Measurements from ENCODE around the gene GARIN5B. TPM values are rescaled to one million over a fixed set of nuclear protein-coding genes. Genes with fewer than 3 reads are reported as not detected.
"Not testable (repeated sequence)": the region's sequence is repeated elsewhere in the genome, so short reads cannot be mapped to it uniquely, and the experiment has no call there.

Gene GARIN5B
- polyA plus RNA-seq, 1 of the 3 experiments (the other 2 are of a cell fraction): not detected

DNA sequence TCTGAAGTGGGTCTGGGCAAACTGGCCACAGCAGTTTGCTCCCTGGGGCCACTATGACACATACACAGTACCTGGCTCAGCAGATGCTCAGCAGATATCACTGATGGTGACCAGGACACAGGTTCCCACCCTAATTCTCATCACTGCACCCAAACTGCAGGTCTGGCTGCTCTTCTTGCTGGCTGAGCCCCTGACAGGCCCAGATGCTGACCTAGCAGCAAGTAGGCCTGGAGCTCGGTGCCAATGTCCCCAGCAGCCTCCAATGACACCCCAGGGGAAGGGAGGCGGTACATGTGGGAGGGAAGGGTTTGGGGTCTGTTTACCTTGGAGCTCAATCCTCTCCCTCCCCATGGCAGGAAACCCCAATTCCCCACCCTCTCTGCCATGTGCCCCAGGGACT, 39.4 kb upstream of the GARIN5B start (continued):
- TF ChIP-seq TEAD4 (IDR thresholded peaks at IDR 0.05; ENCODE audit: borderline replicate concordance, insufficient read depth) (no peak), NFIC (IDR thresholded peaks at IDR 0.05; ENCODE audit: borderline replicate concordance) (no peak), NRF1 (IDR thresholded peaks at IDR 0.05; ENCODE audit: low read depth, low read length) (no peak)

DNA sequence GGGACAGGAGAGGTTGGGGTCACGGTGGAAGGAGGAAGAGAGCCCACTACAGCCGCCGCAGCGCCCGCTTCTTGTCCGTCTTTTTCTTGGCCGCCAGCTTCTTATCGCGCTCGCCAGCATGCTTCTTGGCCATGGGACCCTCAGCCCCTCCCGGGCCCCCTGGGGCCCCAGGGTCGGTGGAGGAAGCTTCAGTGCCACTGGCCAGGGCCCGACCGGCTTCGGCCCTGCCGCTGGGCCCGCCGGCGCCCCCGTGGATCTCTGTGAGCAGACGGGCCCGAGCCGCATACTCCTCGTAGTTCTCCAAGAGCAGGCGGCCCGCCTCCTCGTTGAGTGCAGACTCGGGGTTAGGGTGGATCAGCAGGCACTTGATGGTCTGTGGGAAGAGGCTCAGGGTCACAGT, 38.3 kb upstream of the GARIN5B start:
- H2AFZ ChIP-seq (ENCODE audit: low read depth); H3K4me3 ChIP-seq (ENCODE audit: low read depth in 2 of 2, low read length in 1 of 2); H3K27me3 ChIP-seq (ENCODE audit: insufficient read depth); DNase-seq; H3K9me3 ChIP-seq; H3K9ac ChIP-seq; H3K4me2 ChIP-seq; H3K9me2 ChIP-seq; CTCF ChIA-PET; H3K27ac ChIP-seq (ENCODE audit: low read depth in 2 of 2, low read length in 1 of 2): not testable (repeated sequence)
- H4K20me1 ChIP-seq (ENCODE audit: insufficient read depth): peaks cover 58% of the 10 kb centered on the region
- peaks cover 45% of the 10 kb centered on the region for H3F3A ChIP-seq (replicated peaks; ENCODE audit: insufficient read depth)
- peaks cover 31 to 36% of the 10 kb centered on the region in 2 experiments for H3K36me3 ChIP-seq (replicated peaks in 1 of 2; ENCODE audit: control insufficient read depth in 1 of 2, insufficient read depth in 2 of 2, low read length in 1 of 2)
- 93% methylated on average over 11 of the region's 28 CpGs for WGBS (ENCODE audit: low lambda C conversion rate)
- H3K4me1 ChIP-seq (ENCODE audit: control insufficient read depth in 1 of 2, insufficient read depth in 2 of 2, low read depth in 1 of 2, low read length in 1 of 2): peaks cover 12 to 18% of the 10 kb centered on the region in 2 experiments; a peak in 3 of 4 replicates
- peaks cover 45% of the 10 kb centered on the region for H3K79me2 ChIP-seq (ENCODE audit: insufficient read depth)
- POLR2A ChIA-PET: interaction anchor here (1.0 to 2.8 kb wide), 2 partner anchors 8 to 10 kb away, joined by 4 to 8 read pairs; no protein-coding TSS in a partner anchor

DNA sequence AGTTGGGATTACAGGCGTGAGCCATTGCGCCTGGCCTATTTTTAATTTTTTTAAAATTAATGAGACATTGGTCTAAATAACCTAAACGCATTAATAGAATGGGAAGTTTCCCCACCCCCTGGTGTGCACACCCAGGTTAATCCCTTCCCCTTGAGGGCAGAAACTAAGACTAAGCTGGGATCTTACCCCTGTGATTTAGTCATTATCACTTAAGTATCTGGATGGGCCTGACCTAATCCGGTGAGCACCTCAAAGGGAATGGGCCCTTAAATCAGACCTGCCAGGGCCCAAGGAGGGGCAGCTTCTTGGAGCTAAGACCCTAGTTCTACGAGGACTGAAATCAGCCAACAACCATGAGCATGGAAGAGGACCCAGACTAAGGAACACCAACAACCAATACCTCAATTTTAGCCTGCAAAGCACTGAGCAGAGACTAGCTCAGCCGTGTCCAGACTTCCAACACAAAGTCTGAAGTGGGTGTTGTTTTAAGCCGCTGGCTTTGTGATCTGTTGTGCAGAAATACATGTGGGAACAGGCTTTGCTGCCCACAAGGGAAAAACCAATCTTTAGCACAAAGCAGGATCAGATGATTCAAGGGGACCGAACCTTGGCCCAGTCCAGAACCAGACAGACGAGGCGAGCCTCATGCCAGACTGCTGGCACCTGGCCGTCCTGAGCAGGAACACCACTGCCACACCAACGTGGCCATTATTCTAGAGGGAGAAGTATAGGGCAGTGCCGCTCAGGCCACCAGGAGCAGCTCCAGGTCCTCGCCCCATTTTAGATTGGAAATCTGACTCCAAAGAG, 37.4 kb upstream of the GARIN5B start:
- H3K36me3 ChIP-seq (replicated peaks in 1 of 2; ENCODE audit: control insufficient read depth in 1 of 2, insufficient read depth in 2 of 2, low read length in 1 of 2): peaks cover 26 to 30% of the 10 kb centered on the region in 2 experiments
- H3K9ac ChIP-seq: no peak overlapping the region
- DNase-seq: no peak
- peaks cover 9 to 12% of the 10 kb centered on the region in 2 experiments; a peak in 2 of 4 replicates for H3K4me1 ChIP-seq (ENCODE audit: control insufficient read depth in 1 of 2, insufficient read depth in 2 of 2, low read depth in 1 of 2, low read length in 1 of 2)
- POLR2A ChIA-PET: interaction anchor here (1.0 to 2.8 kb wide), 5 partner anchors 7 to 41 kb away, joined by 3 to 10 read pairs (median 8); partner anchors contain the start of gene UBE2S
- no peak overlapping the region for H2AFZ ChIP-seq (ENCODE audit: low read depth)
- CTCF ChIA-PET: interaction anchor here (1.4 to 2.2 kb wide), 3 partner anchors 12 to 109 kb away, joined by 4 to 5 read pairs (median 5); no protein-coding TSS in a partner anchor
- H3K4me2 ChIP-seq: no peak overlapping the region
- H3K27ac ChIP-seq (ENCODE audit: low read depth in 2 of 2, low read length in 1 of 2): no peak overlapping the region; a peak in 1 of 4 replicates
- H3K9me2 ChIP-seq: no peaks in the 10 kb centered on the region
- no peaks in the 10 kb centered on the region for H3K27me3 ChIP-seq (ENCODE audit: insufficient read depth)
- H4K20me1 ChIP-seq (ENCODE audit: insufficient read depth): peaks cover 49% of the 10 kb centered on the region
- no peak overlapping the region for H3K4me3 ChIP-seq (ENCODE audit: low read depth in 2 of 2, low read length in 1 of 2)
- TF ChIP-seq RAD21 (IDR thresholded peaks at IDR 0.05; ENCODE audit: low read length) (no peak), GATA2 (CRISPR knock-in tag; IDR thresholded peaks at IDR 0.05) (no peak), POLR2AphosphoS5 (IDR thresholded peaks at IDR 0.05; ENCODE audit: low read depth, low read length) (no peak), TEAD4 (IDR thresholded peaks at IDR 0.05; ENCODE audit: borderline replicate concordance, insufficient read depth) (no peak), RXRA (IDR thresholded peaks at IDR 0.05; ENCODE audit: borderline replicate concordance, low read depth) (no peak), EP300 (IDR thresholded peaks at IDR 0.05; ENCODE audit: borderline replicate concordance in 1 of 2, low read depth in 1 of 2, low read length in 1 of 2) (no peak), MEF2A (IDR thresholded peaks at IDR 0.05; ENCODE audit: borderline replicate concordance, low read depth) (no peak), EZH2phosphoT487 (IDR thresholded peaks at IDR 0.05; ENCODE audit: borderline replicate concordance, low read depth) (no peak), FOXM1 (IDR thresholded peaks at IDR 0.05; ENCODE audit: low read depth) (no peak), RFX5 (IDR thresholded peaks at IDR 0.05; ENCODE audit: low read length) (no peak), ELF1 (IDR thresholded peaks at IDR 0.05) (no peak), CHD2 (IDR thresholded peaks at IDR 0.05; ENCODE audit: low read length, partially characterized antibody) (no peak), FOXJ3 (CRISPR knock-in tag; IDR thresholded peaks at IDR 0.05) (no peak)
- TF ChIP-seq, protein P1, sequence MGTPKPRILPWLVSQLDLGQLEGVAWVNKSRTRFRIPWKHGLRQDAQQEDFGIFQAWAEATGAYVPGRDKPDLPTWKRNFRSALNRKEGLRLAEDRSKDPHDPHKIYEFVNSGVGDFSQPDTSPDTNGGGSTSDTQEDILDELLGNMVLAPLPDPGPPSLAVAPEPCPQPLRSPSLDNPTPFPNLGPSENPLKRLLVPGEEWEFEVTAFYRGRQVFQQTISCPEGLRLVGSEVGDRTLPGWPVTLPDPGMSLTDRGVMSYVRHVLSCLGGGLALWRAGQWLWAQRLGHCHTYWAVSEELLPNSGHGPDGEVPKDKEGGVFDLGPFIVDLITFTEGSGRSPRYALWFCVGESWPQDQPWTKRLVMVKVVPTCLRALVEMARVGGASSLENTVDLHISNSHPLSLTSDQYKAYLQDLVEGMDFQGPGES (IDR thresholded peaks at IDR 0.05; ENCODE audit: low read depth, low read length): no peak
- TF ChIP-seq, protein P2, sequence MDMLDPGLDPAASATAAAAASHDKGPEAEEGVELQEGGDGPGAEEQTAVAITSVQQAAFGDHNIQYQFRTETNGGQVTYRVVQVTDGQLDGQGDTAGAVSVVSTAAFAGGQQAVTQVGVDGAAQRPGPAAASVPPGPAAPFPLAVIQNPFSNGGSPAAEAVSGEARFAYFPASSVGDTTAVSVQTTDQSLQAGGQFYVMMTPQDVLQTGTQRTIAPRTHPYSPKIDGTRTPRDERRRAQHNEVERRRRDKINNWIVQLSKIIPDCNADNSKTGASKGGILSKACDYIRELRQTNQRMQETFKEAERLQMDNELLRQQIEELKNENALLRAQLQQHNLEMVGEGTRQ (IDR thresholded peaks at IDR 0.05; ENCODE audit: borderline replicate concordance, low read depth, low read length): no peak
- TF ChIP-seq, protein P3, sequence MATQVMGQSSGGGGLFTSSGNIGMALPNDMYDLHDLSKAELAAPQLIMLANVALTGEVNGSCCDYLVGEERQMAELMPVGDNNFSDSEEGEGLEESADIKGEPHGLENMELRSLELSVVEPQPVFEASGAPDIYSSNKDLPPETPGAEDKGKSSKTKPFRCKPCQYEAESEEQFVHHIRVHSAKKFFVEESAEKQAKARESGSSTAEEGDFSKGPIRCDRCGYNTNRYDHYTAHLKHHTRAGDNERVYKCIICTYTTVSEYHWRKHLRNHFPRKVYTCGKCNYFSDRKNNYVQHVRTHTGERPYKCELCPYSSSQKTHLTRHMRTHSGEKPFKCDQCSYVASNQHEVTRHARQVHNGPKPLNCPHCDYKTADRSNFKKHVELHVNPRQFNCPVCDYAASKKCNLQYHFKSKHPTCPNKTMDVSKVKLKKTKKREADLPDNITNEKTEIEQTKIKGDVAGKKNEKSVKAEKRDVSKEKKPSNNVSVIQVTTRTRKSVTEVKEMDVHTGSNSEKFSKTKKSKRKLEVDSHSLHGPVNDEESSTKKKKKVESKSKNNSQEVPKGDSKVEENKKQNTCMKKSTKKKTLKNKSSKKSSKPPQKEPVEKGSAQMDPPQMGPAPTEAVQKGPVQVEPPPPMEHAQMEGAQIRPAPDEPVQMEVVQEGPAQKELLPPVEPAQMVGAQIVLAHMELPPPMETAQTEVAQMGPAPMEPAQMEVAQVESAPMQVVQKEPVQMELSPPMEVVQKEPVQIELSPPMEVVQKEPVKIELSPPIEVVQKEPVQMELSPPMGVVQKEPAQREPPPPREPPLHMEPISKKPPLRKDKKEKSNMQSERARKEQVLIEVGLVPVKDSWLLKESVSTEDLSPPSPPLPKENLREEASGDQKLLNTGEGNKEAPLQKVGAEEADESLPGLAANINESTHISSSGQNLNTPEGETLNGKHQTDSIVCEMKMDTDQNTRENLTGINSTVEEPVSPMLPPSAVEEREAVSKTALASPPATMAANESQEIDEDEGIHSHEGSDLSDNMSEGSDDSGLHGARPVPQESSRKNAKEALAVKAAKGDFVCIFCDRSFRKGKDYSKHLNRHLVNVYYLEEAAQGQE (IDR thresholded peaks at IDR 0.05; ENCODE audit: low read depth, low read length): no peak
- no peaks in the 10 kb centered on the region for H3K9me3 ChIP-seq
- H3K79me2 ChIP-seq (ENCODE audit: insufficient read depth): peaks cover 36% of the 10 kb centered on the region
- H3F3A ChIP-seq (replicated peaks; ENCODE audit: insufficient read depth): peaks cover 50% of the 10 kb centered on the region
- WGBS (ENCODE audit: low lambda C conversion rate): 91% methylated on average over 11 of the region's 14 CpGs
